ENCODE data around the gene RASSF1.

RASSF1 gene

DNA sequence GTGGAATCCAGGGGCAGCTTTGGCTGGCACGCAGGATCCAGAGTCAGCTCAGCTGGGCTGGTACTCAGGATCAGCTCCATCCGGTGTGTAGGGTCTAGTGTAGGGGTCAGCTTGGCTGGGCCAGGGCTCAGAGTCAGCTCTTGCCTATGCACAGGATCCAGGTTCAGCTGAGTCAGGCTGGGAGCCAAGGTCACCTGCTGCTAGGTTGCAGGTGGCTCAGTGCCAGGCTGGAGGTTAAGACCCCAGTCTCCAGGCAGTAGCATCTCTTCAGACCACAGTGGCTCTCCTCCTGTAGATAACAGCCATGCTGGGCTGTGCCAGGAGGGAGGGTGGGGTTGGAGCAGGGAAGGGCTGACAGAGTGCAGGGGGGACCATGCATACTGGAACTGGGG is 43.3 kb downstream of the RASSF1 start:
- Histone ChIP-seq H3K4me1 (ENCODE audit: control insufficient read depth, low read length) (peaks cover 27% of the 10 kb centered on the region), H3K4me2 (ENCODE audit: low read length) (no peak overlapping the region)

DNA sequence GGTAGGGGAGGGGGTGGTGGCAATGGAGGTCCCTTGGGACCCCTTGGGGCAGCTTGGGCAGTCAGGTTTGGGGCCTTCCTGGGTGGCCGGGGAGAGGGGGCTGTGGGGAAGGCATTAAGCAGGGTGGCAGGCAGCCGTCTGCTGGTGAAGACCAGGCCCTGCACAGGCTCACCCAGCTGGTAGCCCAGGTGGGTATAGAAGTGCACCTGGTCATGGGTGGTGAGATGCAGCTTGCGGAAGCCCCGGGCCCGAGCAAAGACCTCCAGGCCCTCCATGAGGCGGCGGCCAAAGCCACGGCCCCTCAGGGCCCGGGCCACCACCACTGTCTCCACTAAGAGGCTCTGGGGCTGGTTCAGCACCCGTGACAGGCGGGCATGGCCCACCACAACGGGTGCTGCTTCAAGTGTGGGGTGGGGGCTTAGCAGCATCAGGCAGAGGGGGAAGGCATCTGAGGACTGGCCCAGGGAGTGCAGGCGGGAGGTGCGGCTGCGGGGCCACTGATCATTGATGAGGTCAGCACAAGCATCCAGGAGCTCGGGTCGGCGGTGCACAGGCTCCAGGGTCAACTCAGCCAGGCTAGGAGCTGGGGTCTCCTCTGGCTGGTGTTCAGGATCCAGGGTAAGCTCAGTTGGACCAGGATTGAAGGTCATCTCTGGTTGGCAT is 43.8 kb downstream of the RASSF1 start:
- Histone ChIP-seq H3K4me2 (ENCODE audit: low read length) (no peak overlapping the region), H3K9me2 (replicated peaks; ENCODE audit: control insufficient read depth, low read length) (no peaks in the 10 kb centered on the region), H3F3A (ENCODE audit: control insufficient read depth, insufficient read depth) (peaks cover 4% of the 10 kb centered on the region; the same call in 1 of the 2 replicates), H3K4me3 (ENCODE audit: low read length) (no peak overlapping the region), H3K27ac (ENCODE audit: low read depth, low read length) (no peak overlapping the region), H3K9me3 (ENCODE audit: control insufficient read depth, insufficient read depth, low read length) (no peaks in the 10 kb centered on the region), H3K4me1 (ENCODE audit: control insufficient read depth, low read length) (peaks cover 27% of the 10 kb centered on the region), H3K27me3 (ENCODE audit: control insufficient read depth, low read length) (no peaks in the 10 kb centered on the region), H3K79me2 (ENCODE audit: control insufficient read depth, low read length) (peaks cover 7% of the 10 kb centered on the region), H4K20me1 (ENCODE audit: control insufficient read depth, insufficient read depth, low read depth, low read length) (no peaks in the 10 kb centered on the region), H3K36me3 (ENCODE audit: control insufficient read depth, low read length) (peaks cover 3% of the 10 kb centered on the region)
- TF ChIP-seq, protein P1, sequence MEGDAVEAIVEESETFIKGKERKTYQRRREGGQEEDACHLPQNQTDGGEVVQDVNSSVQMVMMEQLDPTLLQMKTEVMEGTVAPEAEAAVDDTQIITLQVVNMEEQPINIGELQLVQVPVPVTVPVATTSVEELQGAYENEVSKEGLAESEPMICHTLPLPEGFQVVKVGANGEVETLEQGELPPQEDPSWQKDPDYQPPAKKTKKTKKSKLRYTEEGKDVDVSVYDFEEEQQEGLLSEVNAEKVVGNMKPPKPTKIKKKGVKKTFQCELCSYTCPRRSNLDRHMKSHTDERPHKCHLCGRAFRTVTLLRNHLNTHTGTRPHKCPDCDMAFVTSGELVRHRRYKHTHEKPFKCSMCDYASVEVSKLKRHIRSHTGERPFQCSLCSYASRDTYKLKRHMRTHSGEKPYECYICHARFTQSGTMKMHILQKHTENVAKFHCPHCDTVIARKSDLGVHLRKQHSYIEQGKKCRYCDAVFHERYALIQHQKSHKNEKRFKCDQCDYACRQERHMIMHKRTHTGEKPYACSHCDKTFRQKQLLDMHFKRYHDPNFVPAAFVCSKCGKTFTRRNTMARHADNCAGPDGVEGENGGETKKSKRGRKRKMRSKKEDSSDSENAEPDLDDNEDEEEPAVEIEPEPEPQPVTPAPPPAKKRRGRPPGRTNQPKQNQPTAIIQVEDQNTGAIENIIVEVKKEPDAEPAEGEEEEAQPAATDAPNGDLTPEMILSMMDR (IDR thresholded peaks at IDR 0.05; ENCODE audit: low read depth, low read length, poor library complexity, severe bottlenecking), result no peak
- TF ChIP-seq EZH2phosphoT487 (IDR thresholded peaks at IDR 0.05; ENCODE audit: borderline replicate concordance, low read length), result no peak

More for the DNA sequence above, 43.3 kb downstream of the RASSF1 start:
- Histone ChIP-seq H3K9me2 (replicated peaks; ENCODE audit: control insufficient read depth, low read length) (no peaks in the 10 kb centered on the region), H3K27me3 (ENCODE audit: control insufficient read depth, low read length) (no peaks in the 10 kb centered on the region), H3K27ac (ENCODE audit: low read depth, low read length) (no peak overlapping the region), H3K79me2 (ENCODE audit: control insufficient read depth, low read length) (0 out of 2 replicates have a peak, but pooled peaks cover 3% of the 10 kb centered on the region), H3K36me3 (ENCODE audit: control insufficient read depth, low read length) (no peaks in the 10 kb centered on the region), H3K9me3 (ENCODE audit: control insufficient read depth, insufficient read depth, low read length) (no peaks in the 10 kb centered on the region), H4K20me1 (ENCODE audit: control insufficient read depth, insufficient read depth, low read depth, low read length) (no peaks in the 10 kb centered on the region), H3F3A (ENCODE audit: control insufficient read depth, insufficient read depth) (peaks cover 4% of the 10 kb centered on the region; the same call in 1 of the 2 replicates), H3K4me3 (ENCODE audit: low read length) (no peak overlapping the region)
- TF ChIP-seq, protein P1 (IDR thresholded peaks at IDR 0.05; ENCODE audit: low read depth, low read length, poor library complexity, severe bottlenecking), result no peak
- no peak for TF ChIP-seq EZH2phosphoT487 (IDR thresholded peaks at IDR 0.05; ENCODE audit: borderline replicate concordance, low read length)

DNA sequence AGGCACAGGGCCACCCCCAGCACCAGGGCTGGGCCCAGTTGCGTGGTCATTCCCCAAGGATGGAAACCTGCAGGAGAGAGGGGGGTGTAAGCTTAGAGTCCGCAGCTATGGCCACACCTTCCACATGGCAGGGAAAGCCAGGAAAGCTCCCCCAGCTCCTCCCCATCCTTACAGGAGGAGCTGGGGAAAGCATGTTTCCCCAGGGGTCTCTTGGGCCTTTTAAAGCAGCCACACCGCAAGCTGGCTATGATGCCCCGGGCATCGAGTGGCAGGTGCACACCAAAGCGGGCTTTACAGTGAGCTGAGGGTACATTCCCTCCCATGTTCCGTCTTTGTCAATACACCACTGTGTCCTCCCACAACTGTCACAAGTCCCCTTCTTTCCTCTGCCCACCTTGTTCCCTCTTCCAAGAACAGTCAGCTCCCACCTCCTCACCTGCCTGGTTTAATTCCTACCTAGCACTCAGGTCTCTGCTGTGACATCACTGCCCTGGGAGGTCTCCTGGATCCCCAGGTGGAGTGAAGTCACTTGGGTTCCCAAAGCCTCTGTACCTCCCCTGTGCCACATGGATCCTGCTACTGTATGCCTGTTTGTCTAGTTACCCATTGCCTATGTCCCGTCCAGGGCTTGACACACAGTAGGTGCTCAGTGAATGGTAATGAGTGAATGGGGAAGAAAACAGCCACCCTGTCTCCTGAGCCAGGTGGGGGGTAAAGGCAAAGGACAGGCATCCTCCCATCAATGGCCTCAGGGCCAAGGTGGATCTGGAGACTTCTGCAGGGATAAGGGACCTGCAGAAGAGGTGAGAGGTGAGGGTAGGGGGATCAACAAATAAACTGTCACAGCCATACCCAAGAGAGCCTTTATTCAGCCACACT is 44.8 kb downstream of the RASSF1 start:
- Histone ChIP-seq H3K4me3 (ENCODE audit: low read length) (no peak overlapping the region), H3K4me1 (ENCODE audit: control insufficient read depth, low read length) (peaks cover 29% of the 10 kb centered on the region), H3F3A (ENCODE audit: control insufficient read depth, insufficient read depth) (peaks cover 4% of the 10 kb centered on the region; the same call in 1 of the 2 replicates), H3K9me3 (ENCODE audit: control insufficient read depth, insufficient read depth, low read length) (no peaks in the 10 kb centered on the region), H3K27ac (ENCODE audit: low read depth, low read length) (no peak overlapping the region), H3K36me3 (ENCODE audit: control insufficient read depth, low read length) (peaks cover 8% of the 10 kb centered on the region), H3K4me2 (ENCODE audit: low read length) (no peak overlapping the region), H3K27me3 (ENCODE audit: control insufficient read depth, low read length) (no peaks in the 10 kb centered on the region), H3K9me2 (replicated peaks; ENCODE audit: control insufficient read depth, low read length) (no peaks in the 10 kb centered on the region), H3K79me2 (ENCODE audit: control insufficient read depth, low read length) (peaks cover 17% of the 10 kb centered on the region), H4K20me1 (ENCODE audit: control insufficient read depth, insufficient read depth, low read depth, low read length) (no peaks in the 10 kb centered on the region)
- TF ChIP-seq, protein P1 (IDR thresholded peaks at IDR 0.05; ENCODE audit: low read depth, low read length, poor library complexity, severe bottlenecking), result no peak
- no peak for TF ChIP-seq EZH2phosphoT487 (IDR thresholded peaks at IDR 0.05; ENCODE audit: borderline replicate concordance, low read length)
